ENCODE results near the gene OGDHL.

GRCh38 chr10:49686651-49687050 is 75.5 kb downstream of the OGDHL start:
- TF ChIP-seq EZH2phosphoT487 (IDR thresholded peaks at IDR 0.05; ENCODE audit: low read depth) (no peak), CTCF (IDR thresholded peaks at IDR 0.05; ENCODE audit: low read depth, low read length) (no peak)

Data from OCI-LY3 (cell line).